ENCODE data around the gene GP9. TPM values are rescaled to one million over a fixed set of nuclear protein-coding genes. Genes with fewer than 3 reads are reported as not detected.
A peak's percentile ranks its signal among the peaks of the same experiment; 100 is the strongest.

The GP9 gene
- total and polyA plus RNA-seq, 3 donors from 2014 or later = 1.4 to 2.1 (median 1.7) TPM

- Histone ChIP-seq H3K4me1 (peaks cover 21% of the 10 kb centered on the region), H3K36me3 (ENCODE audit: low read depth, missing control alignments) (no peaks in the 10 kb centered on the region), H3K4me3 (no peak overlapping the region), H3K27ac (no peak overlapping the region), H3K9me3 (no peaks in the 10 kb centered on the region), H3K27me3 (no peaks in the 10 kb centered on the region)
- intact Hi-C loops (cut with DNase I; ENCODE audit: low total_unique reads) = no loop called here
- TF ChIP-seq, protein P1, sequence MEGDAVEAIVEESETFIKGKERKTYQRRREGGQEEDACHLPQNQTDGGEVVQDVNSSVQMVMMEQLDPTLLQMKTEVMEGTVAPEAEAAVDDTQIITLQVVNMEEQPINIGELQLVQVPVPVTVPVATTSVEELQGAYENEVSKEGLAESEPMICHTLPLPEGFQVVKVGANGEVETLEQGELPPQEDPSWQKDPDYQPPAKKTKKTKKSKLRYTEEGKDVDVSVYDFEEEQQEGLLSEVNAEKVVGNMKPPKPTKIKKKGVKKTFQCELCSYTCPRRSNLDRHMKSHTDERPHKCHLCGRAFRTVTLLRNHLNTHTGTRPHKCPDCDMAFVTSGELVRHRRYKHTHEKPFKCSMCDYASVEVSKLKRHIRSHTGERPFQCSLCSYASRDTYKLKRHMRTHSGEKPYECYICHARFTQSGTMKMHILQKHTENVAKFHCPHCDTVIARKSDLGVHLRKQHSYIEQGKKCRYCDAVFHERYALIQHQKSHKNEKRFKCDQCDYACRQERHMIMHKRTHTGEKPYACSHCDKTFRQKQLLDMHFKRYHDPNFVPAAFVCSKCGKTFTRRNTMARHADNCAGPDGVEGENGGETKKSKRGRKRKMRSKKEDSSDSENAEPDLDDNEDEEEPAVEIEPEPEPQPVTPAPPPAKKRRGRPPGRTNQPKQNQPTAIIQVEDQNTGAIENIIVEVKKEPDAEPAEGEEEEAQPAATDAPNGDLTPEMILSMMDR (IDR thresholded peaks at IDR 0.05) = no peak
- no peak for TF ChIP-seq POLR2A (IDR thresholded peaks at IDR 0.05)
- 53 to 63% methylated on average over 10 to 15 of the region's 15 CpGs for WGBS, 2 donors
- peak; percentile 66 for DNase-seq
Observed at GRCh38 chr3:129022114-129023007, 38.2 kb upstream of the GP9 start.

DNA sequence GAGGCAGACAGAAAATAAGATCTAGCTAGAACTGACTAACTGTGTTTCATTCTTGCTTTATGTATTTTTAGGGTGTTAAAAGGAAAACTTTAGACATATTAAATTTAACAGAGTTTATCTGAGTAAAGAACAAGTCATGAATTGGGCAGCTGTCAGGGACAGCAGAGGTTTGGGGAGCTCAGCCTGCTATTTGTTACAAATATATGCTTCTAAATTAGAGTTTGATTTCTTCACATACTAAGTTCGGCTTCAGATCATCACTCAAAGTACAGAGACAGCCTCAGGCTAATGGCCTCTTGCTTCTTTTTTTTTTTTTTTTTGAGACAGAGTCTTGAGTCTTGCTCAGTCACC is 37.6 kb upstream of the GP9 start:
- Histone ChIP-seq H3K27ac (no peak overlapping the region), H3K4me1 (peaks cover 21% of the 10 kb centered on the region), H3K9me3 (no peaks in the 10 kb centered on the region), H3K4me3 (no peak overlapping the region), H3K27me3 (no peaks in the 10 kb centered on the region), H3K36me3 (ENCODE audit: low read depth, missing control alignments) (no peaks in the 10 kb centered on the region)
- DNase-seq = no peak
- intact Hi-C loops (cut with DNase I; ENCODE audit: low total_unique reads) = no loop called here
- 79 to 94% methylated on average over 1 of the region's 1 CpG for WGBS, 2 donors
- TF ChIP-seq, protein P1 (IDR thresholded peaks at IDR 0.05) = no peak
- TF ChIP-seq POLR2A (IDR thresholded peaks at IDR 0.05) = no peak

DNA sequence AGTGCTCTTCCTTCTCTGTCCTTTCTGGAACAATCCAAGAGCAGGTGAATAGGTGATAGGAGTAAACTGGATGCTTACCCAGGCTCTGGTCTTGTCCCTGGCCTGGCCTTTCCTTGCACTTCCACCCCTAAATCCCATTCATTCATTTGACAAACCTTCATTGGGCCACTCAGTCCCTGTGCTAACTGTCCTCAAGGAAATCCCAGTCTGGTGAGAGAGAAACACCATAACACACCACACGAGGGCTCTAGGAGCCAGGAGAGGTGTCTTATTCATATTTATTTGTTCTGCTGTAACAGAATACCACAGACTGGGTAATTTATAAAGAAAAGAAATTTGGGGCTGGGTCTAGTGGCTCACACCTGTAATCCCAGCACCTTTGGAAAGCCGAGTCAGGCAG is 36.7 kb upstream of the GP9 start:
- Histone ChIP-seq H3K36me3 (ENCODE audit: low read depth, missing control alignments) (no peaks in the 10 kb centered on the region), H3K27me3 (no peaks in the 10 kb centered on the region), H3K4me3 (no peak overlapping the region), H3K9me3 (no peaks in the 10 kb centered on the region), H3K27ac (no peak overlapping the region), H3K4me1 (peaks cover 21% of the 10 kb centered on the region)
- no peak for DNase-seq
- intact Hi-C loops (cut with DNase I; ENCODE audit: low total_unique reads) = no loop called here
- TF ChIP-seq POLR2A (IDR thresholded peaks at IDR 0.05) = no peak
- TF ChIP-seq, protein P1 (IDR thresholded peaks at IDR 0.05) = no peak
- WGBS, 2 donors = 79 to 83% methylated on average over 2 of the region's 2 CpGs

DNA sequence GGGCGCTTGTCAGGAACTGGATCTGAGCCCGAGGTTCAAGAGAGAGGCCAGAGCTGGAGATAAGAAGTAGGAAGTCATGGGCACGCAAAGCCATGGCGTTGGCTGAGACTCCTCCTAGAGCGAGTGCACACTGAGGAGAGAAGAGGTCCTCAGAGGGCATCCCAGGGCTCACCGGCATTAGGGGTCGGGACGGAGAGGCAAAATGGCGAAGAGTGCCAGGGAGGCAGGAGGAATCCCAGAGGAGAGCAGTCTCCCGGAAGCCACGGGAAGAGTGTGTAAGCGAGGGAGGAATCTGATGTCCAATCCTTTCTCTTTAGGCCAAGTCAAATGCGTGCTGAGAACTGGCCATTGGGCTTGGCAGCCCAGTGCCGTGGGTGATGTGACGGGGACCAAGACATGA is 35.5 kb upstream of the GP9 start:
- no peak for DNase-seq
- Histone ChIP-seq H3K9me3 (no peaks in the 10 kb centered on the region), H3K27me3 (no peaks in the 10 kb centered on the region), H3K27ac (peak overlapping the region in 1 of 2 donors; percentile 55), H3K36me3 (ENCODE audit: low read depth, missing control alignments) (no peaks in the 10 kb centered on the region), H3K4me1 (peaks cover 21% of the 10 kb centered on the region), H3K4me3 (no peak overlapping the region)
- WGBS, 2 donors = 69 to 76% methylated on average over 15 of the region's 15 CpGs
- TF ChIP-seq, protein P1 (IDR thresholded peaks at IDR 0.05) = no peak
- TF ChIP-seq POLR2A (IDR thresholded peaks at IDR 0.05) = no peak
- intact Hi-C loops (cut with DNase I; ENCODE audit: low total_unique reads) = no loop called here

Measured in testis (tissue), 3 donors.